GM23338 (cell line): ENCODE data around the gene WNT9A. TPM values are rescaled to one million over a fixed set of nuclear protein-coding genes. Genes with fewer than 3 reads are reported as not detected.

Source experiments
- ATAC-seq: fragments of 200-7000 bp; cut with Tn5 transposase; 3 replicates; pipeline ENCODE4 v1.9.1; 2020
- DNase-seq: peaks from one replicate; pipeline ENCODE4 v3.0.0-alpha.2; 2015; ENCODE audit warnings: low spot score
- H2AFZ ChIP-seq: fragments of 200-600 bp; sonication (generic); 2 replicates; pipeline ENCODE4 v1.8.0; 2016; ENCODE audit warnings: antibody characterized with exemption, mild to moderate bottlenecking, moderate library complexity
- H3F3A ChIP-seq: fragments of 200-600 bp; sonication (generic); replicated peaks from 2 replicates; pipeline ENCODE4 v1.8.0; 2017; ENCODE audit warnings: antibody characterized with exemption, mixed run types, low read depth
- H3K27ac ChIP-seq: fragments of 200-600 bp; sonication (generic); 2 replicates; pipeline ENCODE4 v1.6.1; 2016; ENCODE audit warnings: low read depth
- H3K27me3 ChIP-seq: fragments of 200-600 bp; sonication (generic); 2 replicates; pipeline ENCODE4 v1.8.0; 2016; ENCODE audit warnings: mild to moderate bottlenecking, mixed run types, moderate library complexity; ENCODE audit not compliant: insufficient read depth
- H3K36me3 ChIP-seq: fragments of 200-600 bp; sonication (generic); 2 replicates; pipeline ENCODE4 v1.8.0; 2016; ENCODE audit warnings: mild to moderate bottlenecking; ENCODE audit not compliant: insufficient read depth
- H3K4me1 ChIP-seq: fragments of 200-600 bp; sonication (generic); 2 replicates; pipeline ENCODE4 v1.8.0; 2016; ENCODE audit warnings: mild to moderate bottlenecking, moderate library complexity; ENCODE audit not compliant: insufficient read depth
- H3K4me2 ChIP-seq: fragments of 200-600 bp; sonication (generic); 2 replicates; pipeline ENCODE4 v1.7.1; 2017; ENCODE audit warnings: mixed run types
- H3K4me3 ChIP-seq: fragments of 200-600 bp; sonication (generic); 2 replicates; pipeline ENCODE4 v1.6.1; 2016; ENCODE audit warnings: mixed run types
- H3K79me2 ChIP-seq: fragments of 200-600 bp; sonication (generic); replicated peaks from 2 replicates; pipeline ENCODE4 v1.8.0; 2017; ENCODE audit warnings: mild to moderate bottlenecking; ENCODE audit not compliant: insufficient read depth
- H3K9me2 ChIP-seq: fragments of 200-600 bp; sonication (generic); 2 replicates; pipeline ENCODE4 v1.8.0; 2017; ENCODE audit not compliant: insufficient read depth
- H4K20me1 ChIP-seq: fragments of 200-600 bp; sonication (generic); replicated peaks from 2 replicates; pipeline ENCODE4 v1.8.0; 2017; ENCODE audit warnings: mild to moderate bottlenecking; ENCODE audit not compliant: insufficient read depth
- H3K27ac Mint-ChIP-seq: 2 replicates; pipeline ENCODE4 v1.8.0; 2020; ENCODE audit warnings: inconsistent platforms, mild to moderate bottlenecking, moderate library complexity, mixed read lengths
- H3K27me3 Mint-ChIP-seq: 3 replicates; pipeline ENCODE4 v1.8.0; 2022; ENCODE audit warnings: low read depth, mild to moderate bottlenecking, moderate library complexity, mixed read lengths, inconsistent platforms; ENCODE audit not compliant: insufficient read depth, poor library complexity
- H3K36me3 Mint-ChIP-seq: 3 replicates; pipeline ENCODE4 v1.8.0; 2021; ENCODE audit warnings: low read depth, mild to moderate bottlenecking, inconsistent platforms, moderate library complexity, mixed read lengths
- H3K4me1 Mint-ChIP-seq: 3 replicates; pipeline ENCODE4 v1.8.0; 2020; ENCODE audit warnings: mild to moderate bottlenecking, inconsistent platforms, mixed read lengths
- H3K4me3 Mint-ChIP-seq: 3 replicates; pipeline ENCODE4 v1.8.0; 2021; ENCODE audit warnings: moderate library complexity, mild to moderate bottlenecking, inconsistent platforms, mixed read lengths
- H3K9me3 Mint-ChIP-seq: 3 replicates; pipeline ENCODE4 v1.8.0; 2020; ENCODE audit warnings: moderate library complexity, mild to moderate bottlenecking, inconsistent platforms, mixed read lengths
- CREB1 ChIP-seq: fragments of 250-450 bp; sonication (Bioruptor Pico); IDR thresholded peaks from 2 replicates; pipeline ENCODE4 v1.5.0; 2020; ENCODE audit warnings: low read depth, mild to moderate bottlenecking, moderate library complexity
- ETS1 ChIP-seq: IDR thresholded peaks from 2 replicates; pipeline ENCODE4 v1.6.1; 2016; ENCODE audit warnings: antibody characterized with exemption
- EZH2 ChIP-seq: fragments of 200-600 bp; sonication (generic); IDR thresholded peaks from one replicate; pipeline ENCODE4 v1.8.0; 2017; ENCODE audit warnings: antibody characterized with exemption, mild to moderate bottlenecking, low read depth; ENCODE audit not compliant: unreplicated experiment
- STAT1 ChIP-seq: IDR thresholded peaks from one replicate; pipeline ENCODE4 v1.6.1; 2016; ENCODE audit warnings: antibody characterized with exemption; ENCODE audit not compliant: unreplicated experiment
- ZNF114 ChIP-seq: fragments of 250-450 bp; sonication (Bioruptor Pico); IDR thresholded peaks from 2 replicates; pipeline ENCODE4 v1.5.0; 2020; ENCODE audit warnings: mild to moderate bottlenecking, moderate library complexity
- ZNF462 ChIP-seq: fragments of 250-450 bp; sonication (Bioruptor Pico); IDR thresholded peaks from 2 replicates; pipeline ENCODE4 v1.5.0; 2020; ENCODE audit warnings: mild to moderate bottlenecking, moderate library complexity
- polyA plus RNA-seq: library from polyadenylated mRNA; unstranded; fragments of >200 nt; fragmentation: Nextera tagmentation; extraction: Ambion mirVana; gene quantifications from 2 replicates; pipeline ENCODE4 v1.2.1, GENCODE V29; 2016
- total RNA-seq: library from RNA; depleted of rRNA; stranded (reverse); fragments of >200 nt; shearing (Covaris generic); gene quantifications from 2 replicates; pipeline ENCODE4 v1.2.3, GENCODE V29; 2014

The WNT9A gene
- total and polyA plus RNA-seq, 2 experiments from 2014 or later = 0.06 to 2.0 TPM

GRCh38 chr1:227924833-227925574, 22.7 kb downstream of the WNT9A start:
- H3K4me1 ChIP-seq = no peaks in the 10 kb centered on the region
- no peak overlapping the region for H2AFZ ChIP-seq
- no peaks in the 10 kb centered on the region for H3K9me3 Mint-ChIP-seq
- no peak overlapping the region for H3K4me3 ChIP-seq
- H3K79me2 ChIP-seq = no peaks in the 10 kb centered on the region
- H3F3A ChIP-seq = no peaks in the 10 kb centered on the region
- ATAC-seq (no peak), DNase-seq (no peak)
- no peak overlapping the region for H3K27ac Mint-ChIP-seq
- no peak overlapping the region for H3K4me2 ChIP-seq
- no peaks in the 10 kb centered on the region for H3K9me2 ChIP-seq
- no peak overlapping the region for H3K4me3 Mint-ChIP-seq
- no peak for TF ChIP-seq EZH2
- TF ChIP-seq ZNF462 = no peak
- TF ChIP-seq STAT1 = no peak
- TF ChIP-seq CREB1 (CRISPR knock-in tag) = no peak
- no peak for TF ChIP-seq ETS1
- no peak for TF ChIP-seq ZNF114 (CRISPR knock-in tag)
- H3K36me3 Mint-ChIP-seq = no peaks in the 10 kb centered on the region
- no peak overlapping the region for H3K27ac ChIP-seq
- H3K4me1 Mint-ChIP-seq = peaks cover 6% of the 10 kb centered on the region; the same call in 2 of the 3 replicates
- no peaks in the 10 kb centered on the region for H3K27me3 ChIP-seq
- no peaks in the 10 kb centered on the region for H3K36me3 ChIP-seq
- H4K20me1 ChIP-seq = no peaks in the 10 kb centered on the region
- peaks cover 4% of the 10 kb centered on the region for H3K27me3 Mint-ChIP-seq
